HG02981 (cell line): ENCODE data around the gene COL12A1.

Experiments used
- ATAC-seq: cut with Tn5 transposase; IDR thresholded peaks from one replicate; pipeline ENCODE4 v1.9.1; 2021; ENCODE audit warnings: mild to moderate bottlenecking, moderate library complexity; ENCODE audit not compliant: unreplicated experiment

COL12A1 gene

DNA sequence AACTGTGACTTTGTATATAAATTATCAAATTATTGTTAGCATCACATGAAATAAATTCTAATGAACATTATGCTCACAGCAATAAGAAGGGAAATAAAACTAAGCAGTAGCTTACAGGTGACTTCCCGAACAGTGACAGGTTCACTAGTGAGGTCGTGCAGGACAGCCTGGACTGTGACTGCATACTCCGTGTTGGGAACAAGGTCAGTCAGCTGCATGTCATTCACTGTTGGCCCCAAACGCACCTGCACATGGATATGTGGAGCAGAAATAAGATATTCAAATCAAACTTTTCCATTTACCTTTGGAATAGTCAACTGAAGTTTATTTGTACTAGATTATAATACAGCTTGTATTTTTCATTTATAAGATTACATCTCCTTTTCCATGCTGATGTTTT is 60.6 kb downstream of the COL12A1 start:
- no peak for ATAC-seq

DNA sequence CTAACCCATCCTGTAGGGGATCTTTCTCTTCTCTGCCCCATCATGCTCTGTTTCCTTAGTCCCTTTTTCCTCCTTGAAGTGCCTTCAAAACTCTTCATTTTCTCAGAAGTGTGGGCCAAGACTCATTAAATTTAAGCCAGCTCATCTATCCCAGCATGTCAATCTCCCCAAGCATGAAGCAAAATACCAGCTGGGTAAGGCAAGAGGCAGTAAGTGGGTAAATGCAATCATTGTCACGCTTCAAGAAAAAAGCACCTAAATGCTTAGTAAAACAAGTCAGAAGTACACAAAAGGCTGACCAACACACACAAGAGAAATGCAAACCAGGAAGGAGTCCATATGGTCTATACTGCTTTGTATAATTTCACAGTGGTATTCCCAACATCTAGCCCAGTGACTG is 61.5 kb downstream of the COL12A1 start:
- ATAC-seq, result no peak

DNA sequence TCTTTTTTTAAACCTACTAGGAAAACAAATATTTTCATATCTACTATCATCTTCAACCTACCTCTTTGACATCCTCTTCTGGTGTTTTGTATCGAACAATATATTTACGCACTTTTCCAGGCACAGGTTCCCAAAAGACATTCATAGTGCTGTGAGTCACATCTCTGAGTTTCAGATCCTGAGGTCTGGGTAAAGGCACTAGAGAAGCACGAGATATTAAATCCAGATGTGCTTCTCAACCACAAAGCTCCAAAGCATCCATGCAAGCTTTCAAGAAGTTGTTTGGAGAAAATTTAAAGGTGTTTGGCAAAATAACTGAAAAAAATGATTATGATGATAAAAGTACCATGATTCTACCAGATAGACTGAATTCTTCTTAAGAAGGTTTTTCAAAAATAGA is 62.7 kb downstream of the COL12A1 start:
- ATAC-seq, result no peak

DNA sequence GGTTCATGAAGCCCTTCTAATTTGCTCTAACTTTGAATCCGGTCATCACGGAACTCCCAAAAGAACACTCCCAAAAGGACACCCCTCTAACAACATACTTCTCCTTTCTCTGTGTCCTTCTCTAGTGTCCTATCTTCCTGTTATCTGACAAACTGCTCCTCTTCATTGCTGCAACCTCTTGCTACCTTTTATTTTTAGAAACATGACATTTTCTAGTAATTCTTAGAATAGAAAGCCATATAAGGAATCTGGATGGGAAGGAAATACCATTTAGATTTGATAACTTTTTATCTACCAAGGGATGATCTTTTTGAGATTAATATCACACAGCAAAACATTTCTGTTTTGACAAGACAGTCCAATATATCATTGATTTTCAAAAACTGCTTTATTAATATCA is 63.1 kb downstream of the COL12A1 start:
- ATAC-seq, result no peak

DNA sequence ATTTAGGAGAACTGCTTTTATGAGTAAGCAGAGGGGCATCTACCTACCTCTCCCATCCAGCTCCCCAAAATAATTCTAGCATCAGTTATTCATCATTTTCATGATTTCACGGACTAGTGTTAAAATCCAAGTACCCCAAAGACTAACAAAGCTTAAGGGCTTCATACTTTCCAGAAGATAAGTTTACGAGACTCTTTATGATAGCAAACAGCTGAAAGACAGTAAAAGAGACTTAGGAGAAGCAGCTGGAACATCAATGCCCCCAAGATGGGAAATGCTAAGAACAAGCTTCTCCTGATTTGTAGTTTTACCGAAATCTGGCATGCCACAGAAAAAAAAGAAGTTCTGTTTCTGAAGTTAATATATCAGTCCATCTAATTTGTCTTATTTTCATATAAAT is 70.0 kb downstream of the COL12A1 start:
- ATAC-seq, result no peak

DNA sequence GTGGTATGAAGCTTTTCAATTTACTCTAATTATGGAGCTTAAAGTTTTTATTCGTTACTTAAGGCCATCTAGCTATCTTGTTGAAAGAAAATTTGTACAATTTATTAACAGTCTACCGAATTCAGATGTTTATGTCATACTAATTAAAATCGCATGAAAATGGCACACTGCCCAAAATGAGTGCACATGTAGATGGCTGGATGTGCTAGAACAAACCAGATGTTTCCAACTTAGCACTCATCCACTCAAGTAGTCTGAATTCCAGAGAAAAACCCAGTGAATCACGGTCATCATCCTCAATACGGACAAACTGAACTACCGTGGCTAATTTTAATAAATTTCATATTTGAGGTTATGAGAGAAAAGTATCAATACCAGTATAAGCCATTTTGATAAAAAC is 70.4 kb downstream of the COL12A1 start:
- no peak for ATAC-seq

DNA sequence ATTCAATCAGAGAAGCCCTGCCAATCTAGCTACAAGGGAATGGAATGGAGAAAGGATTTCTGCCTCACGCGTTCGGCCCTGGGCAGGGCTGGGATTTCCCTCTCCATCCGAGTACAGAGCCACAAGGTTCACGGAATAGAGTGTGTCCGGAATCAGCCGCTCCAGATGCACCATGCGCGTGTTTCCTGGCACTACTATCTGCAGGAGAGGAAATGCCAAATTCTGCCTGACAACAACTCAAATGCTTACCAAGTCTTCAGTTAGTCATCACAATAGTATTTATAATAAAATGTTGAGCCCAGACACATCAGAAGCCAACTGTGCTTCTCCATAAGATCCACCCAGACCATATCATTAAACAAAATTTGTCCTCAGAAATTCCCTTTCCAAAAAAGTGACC is 75.1 kb downstream of the COL12A1 start:
- no peak for ATAC-seq

DNA sequence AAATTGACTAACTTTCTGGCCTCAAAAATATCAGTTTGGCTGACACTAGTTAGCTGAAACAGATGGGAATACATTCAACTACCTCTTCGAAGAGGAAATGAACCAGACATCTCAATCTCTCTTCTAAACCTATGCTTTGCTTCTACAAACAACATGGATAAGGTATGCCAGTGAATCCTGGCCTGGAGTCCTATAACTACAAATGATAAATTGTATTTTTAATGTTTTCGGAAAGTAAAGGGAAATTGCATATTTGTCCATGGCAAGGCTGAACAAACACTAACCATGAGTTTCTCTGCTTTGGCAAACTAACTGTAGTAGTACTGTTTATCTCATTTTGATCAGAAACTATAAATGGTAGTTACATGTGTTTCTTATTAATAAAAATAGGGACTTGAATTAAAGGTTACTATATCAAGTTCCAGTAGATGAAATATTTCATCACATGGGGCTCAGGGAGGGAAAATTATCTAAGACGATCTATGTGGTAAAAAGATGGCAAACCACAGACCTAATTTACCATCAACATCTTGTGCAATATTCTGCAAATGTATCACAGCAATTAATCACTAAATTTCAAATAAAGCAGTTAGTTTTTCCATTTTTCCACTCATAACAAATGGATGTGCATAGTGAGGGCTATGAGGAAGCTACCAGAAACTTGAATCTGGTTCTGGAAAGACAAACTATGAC is 76.8 kb downstream of the COL12A1 start:
- ATAC-seq, result no peak

DNA sequence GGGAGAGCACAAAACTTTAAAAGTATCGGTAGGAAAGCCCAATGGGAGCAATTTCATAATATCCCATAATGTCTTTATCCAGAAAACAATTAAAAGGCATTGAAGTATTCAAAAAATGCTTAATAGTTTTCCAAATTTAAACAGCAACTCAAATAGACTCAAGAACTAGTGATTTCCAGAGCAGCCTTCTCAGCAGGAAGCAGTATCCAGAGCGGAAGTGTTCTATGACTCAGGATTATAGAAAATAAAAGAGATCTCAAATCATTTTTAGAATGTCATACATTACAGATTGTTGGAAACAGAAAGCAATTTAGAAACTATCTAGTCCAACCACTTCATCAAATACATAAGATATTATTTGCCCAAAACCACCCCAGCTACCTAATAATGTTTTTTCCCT is 79.3 kb downstream of the COL12A1 start:
- no peak for ATAC-seq

DNA sequence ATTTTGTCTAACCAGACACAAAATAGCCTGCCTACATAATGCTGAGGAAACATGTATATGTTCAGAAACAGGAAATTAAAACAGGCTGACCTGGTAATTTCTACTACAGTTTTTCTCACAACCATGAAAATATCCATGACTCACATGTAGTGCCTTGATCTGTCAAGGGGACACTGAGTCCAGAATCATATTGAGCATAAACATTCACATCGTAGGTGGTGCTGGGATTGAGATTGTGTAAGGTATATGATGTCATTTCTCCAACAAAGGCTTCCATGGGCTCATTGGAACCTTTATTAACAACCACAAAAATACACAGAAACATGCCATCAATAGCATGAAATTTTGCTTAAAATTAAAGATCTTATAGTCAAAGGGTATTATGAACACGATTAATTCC is 80.9 kb downstream of the COL12A1 start:
- no peak for ATAC-seq

DNA sequence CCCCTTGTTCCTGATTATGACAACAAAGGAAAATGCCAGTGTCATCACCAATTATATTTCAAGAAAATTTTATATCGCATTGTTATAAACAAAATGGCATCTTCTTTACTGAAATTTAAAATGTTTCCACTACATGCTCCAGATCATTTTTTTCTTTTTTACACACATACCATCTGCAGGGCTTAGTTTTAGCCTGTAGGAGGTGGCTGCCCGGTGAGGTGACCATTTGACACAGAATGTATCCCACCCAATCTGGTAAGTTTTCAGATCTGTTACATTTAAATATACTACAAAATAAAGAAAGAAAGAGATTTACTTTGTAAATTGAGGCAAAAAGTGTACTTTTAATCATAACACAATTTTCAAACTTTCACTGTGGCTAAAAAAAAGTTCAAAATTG is 81.8 kb downstream of the COL12A1 start:
- ATAC-seq, result no peak

DNA sequence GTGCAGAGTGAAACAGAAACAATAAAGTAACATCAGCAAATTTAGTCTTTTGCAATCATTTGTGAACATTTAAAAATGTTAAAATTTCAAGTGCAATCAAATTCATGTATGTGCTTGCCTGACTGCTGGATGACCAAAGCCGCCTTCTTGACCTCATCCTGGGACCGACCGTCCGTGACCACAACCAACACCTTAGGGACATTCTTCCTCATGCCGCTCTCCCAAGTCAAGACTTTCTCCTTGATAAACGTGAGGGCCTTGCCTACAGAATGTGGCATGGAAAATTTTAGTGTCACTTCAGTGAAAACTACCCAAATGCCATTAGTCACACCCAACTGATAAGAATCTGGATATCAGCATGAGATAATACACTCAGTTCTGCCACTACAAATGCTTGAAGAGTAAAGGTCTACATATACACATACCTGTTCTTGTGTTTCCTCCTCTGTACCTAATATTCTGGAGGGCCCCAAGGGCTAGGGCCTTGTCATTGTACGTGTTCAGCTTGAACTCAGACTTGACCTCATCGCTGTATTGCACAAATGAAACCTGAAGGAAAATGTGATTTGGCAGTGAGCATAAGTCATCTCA is 86.8 kb downstream of the COL12A1 start:
- ATAC-seq, result no peak

DNA sequence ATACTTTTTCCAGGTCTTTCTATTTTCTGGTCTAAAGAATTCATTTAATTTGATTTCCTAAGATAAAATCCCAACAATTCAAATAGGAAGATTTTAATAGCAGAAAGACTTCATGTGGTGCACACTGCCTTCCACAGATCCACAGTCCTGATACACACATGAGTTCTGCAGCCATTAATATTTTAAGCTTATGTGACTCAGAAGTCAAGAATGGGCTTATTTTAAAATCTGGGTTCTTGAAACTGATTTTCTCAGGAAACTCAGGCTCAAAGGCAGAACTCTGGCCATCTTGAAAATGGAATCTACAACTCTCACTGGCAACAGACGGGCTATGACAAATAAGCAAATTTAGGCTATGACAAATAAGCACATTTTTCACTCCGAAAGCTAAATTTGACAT is 88.2 kb downstream of the COL12A1 start:
- ATAC-seq, result no peak

DNA sequence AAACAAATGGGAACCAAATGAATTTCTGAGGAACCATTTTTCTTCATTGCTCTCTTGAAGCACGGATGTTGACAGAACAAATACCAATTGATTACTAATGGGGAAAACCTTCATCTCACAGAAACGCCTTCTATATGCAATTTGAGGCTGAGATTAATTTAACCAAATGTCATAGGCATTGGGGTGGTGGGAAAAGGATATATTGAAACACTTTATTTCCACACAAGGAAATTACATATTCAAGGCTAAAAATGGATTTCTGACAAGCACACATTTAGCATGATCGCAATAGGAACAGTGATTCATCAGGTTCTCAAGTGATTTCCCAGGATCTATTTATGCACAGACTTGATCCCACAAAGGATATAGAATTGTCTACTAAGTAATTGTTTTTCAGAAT is 88.9 kb downstream of the COL12A1 start:
- ATAC-seq, result no peak

DNA sequence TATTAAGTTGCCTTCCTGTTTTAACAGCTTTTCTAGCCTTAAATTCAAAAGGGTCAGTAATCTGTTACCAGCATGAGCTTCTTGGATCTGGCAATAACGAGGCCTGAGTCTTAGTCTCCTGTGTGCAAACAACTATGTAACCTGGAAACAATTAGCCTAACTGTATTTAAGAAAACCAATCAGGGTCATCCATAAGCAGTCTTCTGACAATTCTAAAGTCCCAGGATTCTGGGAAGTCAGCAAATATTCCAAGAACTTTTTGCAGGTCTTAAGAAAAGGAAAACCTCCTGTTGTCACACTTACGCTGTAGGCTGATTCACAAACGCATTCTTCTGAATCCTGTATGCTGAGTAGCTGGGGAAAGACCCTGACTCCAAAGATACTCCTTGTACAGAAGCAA is 90.4 kb downstream of the COL12A1 start:
- ATAC-seq, result no peak

DNA sequence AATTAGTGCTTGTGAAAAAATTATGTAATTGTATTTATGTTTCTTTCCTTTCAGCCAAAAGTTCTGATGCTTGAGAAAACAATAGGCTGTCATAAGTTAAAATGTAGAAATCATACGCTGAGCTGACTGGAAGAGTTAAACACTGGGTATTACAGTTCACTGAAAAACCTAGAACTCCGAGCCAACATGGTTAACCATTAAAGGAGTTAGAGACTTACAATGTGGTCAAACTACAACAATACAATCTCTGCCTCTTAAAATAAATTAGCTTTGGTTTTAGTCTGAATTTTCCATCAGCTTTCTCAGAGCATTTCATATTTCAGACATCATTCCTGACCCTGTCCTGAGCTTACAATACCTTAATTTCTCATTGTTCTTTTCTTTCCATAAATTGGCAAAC is 91.0 kb downstream of the COL12A1 start:
- ATAC-seq, result no peak

DNA sequence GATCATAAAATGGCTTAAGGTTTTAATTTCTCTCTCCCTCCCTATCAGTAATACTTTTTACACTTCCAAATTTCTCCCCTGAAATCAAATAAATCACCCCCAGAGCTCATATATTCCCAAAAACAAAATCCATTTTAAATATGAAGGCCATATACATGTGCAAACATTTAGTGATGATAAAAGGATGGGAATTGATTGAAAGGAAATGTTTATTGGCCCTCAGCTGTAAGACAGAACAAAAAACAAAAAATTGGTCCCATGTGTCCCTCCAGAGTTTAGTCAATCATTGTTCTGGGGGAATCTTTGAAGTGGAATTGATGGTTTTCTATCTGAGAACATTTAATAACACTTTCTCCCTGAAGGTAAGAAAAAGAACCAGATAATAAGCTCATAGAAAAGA is 91.7 kb downstream of the COL12A1 start:
- ATAC-seq, result no peak

DNA sequence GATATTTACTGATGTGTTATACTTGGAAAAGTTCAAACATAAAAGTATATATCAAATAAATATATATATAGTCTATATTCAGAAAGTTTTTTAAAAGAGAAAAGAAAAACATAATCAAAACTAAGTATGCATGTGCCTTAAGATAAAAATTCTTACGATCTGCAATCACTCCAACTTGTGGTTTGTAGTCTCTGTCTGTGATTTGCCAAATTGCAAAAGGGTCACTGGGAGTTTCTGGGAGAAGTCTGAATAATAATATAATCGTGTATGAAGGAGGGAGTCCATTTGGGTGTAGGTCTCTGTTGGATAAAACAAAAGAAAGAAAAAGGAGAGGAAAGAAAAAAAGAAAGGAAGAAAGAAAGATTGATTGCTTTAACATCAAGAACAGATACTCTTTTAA is 92.4 kb downstream of the COL12A1 start:
- ATAC-seq, result no peak

DNA sequence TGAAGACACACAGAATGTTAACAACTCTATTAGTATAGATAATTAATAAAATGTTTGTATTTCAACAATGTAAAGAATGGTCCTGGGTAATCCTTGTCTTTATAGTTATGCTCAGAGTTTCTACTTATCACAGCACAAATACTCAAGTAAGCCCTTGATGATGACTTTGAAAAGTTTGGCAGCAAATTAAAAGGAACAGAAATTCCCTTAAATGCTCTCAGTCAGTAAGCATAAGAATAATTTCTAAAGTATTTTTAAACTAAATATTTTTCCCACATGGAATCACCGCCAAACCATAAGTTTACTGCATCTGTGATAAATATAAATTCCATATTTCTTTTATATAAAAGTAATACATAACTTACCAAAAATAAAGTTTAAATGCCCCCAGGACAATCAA is 96.1 kb downstream of the COL12A1 start:
- ATAC-seq, result no peak

DNA sequence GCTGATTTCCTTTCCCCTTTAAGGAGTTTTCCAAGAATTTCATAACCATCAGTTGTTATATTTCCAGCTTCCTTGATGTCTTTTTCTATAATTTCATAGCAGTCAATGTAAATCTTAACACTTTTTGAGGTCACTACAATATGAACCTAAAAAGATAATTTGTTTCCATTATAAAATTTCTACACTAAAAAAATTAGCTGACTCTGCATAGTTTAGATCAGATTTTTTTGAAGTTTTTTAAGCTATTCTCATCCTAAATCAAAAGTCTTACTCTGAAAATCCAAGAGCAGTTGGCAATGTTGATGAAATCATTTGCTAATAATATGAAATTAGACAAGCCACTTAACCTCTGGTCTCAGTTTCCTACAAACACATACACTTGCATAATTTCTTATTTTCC is 96.8 kb downstream of the COL12A1 start:
- no peak for ATAC-seq

DNA sequence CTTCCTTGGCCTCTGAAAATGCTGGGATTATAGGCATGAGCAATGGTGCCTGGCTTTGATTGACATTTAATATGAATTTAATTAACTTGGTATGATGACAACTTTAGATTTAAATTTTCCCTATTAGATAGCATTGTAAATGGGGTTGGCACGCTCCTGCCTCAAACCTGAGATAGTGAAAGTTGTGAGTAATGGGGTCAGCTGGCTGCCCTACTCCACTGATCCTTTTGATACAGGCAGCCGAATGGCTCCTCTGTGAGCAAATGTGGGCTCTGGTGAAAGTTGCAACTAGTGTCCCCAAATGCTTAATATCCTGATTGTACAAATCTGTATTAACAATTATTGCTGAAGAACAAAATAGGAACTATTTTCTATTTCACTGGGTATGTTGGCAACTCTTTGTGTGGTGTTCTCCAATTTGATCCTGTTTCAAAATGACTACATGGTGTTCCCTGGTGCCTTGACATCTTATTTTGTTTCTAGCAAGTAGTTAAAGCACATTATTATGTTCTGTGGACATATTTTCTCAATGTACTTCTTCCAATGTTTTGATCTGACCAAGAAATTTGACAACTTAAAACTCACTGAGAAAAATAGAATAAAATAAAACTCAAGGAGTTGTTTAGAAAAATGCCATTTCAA is 97.4 kb downstream of the COL12A1 start:
- no peak for ATAC-seq

DNA sequence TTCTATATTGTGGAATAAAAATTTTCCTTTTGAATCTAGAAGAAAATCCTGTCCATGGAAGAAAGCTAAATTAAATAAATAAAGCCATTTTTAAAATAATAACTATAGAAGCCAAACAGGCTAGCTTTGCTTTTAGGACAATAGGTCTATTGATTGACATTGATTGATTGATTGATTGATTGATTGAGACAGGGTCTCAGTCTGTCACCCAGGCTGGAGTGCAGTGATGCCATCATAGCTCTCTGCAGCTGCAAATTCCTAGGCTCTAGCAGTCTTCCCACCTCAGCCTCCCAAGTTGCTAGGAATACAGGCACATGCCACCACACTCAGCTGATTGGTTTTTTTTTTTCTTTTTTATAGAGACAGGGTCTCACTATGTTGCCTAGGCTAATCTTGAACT is 97.9 kb downstream of the COL12A1 start:
- ATAC-seq, result no peak

DNA sequence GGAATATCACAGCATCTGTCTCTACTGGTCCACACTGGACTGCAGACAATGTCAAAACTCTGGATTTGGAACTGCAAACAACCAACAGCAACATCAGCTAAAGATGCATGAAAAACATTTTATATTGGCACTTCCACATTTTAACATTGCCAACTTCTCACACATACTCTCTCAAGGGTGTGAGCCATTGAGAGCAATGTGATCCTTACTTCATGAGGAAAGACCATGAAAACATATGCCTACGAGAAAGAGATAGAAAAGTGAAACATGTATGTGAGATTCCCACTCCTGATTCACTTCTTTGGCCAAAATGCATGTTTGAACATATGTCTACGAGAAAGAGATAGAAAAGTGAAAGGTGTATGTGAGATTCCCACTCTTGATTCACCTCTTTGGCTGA is 99.4 kb downstream of the COL12A1 start:
- ATAC-seq, result no peak
